GM18868 (cell line): Measurements from ENCODE around the gene PEMT.
"Not testable (repeated sequence)": the region's sequence is repeated elsewhere in the genome, so short reads cannot be mapped to it uniquely, and the experiment has no call there.

Experiments used
- ATAC-seq: cut with Tn5 transposase; IDR thresholded peaks from one replicate; pipeline ENCODE4 v1.9.1; 2021; ENCODE audit warnings: mild to moderate bottlenecking, moderate library complexity; ENCODE audit not compliant: unreplicated experiment

Gene PEMT

DNA sequence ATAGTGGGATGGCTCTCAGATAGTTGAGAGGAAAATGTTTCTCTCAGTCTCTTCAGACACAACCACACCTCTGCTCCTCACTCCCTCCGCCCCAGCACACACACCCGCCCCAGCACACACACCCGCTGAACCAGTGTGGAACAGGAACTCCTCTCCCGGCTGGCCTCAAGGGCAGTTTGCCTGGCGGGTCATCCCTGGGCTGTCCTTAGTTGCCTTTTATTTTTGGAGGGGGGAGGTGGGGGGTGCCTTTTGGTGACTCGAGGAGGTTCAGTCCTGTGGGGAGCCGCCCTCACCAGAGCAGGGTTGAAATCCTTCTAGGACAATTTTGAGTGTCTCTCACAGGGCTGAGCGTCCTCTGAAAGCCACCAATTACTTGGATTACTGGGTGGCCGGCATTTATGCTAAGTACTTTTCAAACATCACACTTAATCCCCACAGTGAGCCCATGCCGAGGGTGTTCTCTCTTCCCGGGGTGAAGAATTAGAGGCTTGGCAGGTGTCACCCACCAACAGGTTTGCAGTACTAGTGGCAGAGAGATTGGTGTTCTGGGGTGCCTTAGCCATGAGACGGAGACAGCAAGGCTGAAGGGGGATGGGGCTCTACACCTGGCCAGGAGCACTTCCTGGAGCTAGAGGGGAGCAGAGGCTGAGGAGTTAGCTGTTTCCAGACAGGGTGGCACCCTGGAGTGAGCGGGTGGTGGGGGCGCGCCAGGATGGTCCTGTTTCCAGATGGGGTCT lies 98.1 kb downstream of the PEMT start:
- no peak for ATAC-seq

DNA sequence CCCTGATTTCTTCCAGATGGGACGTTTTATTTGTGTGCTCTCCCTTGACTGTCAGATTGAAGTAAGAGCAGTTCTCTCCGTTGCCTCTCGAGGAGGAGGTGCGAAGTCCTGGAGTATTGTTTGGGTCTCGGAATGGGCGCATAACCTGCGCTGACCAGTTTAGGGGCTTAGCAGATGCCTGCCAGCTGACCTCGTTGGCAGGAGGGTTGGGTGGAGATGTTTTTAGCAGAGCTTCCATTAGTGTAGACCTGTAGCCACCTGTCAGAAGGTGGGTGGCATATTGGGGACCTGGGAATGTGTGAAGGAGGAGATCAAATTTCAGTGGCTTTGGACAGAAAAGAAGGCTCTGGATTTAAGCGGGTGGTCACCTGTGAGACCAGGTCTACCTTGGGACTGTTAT lies 98.9 kb downstream of the PEMT start:
- no peak for ATAC-seq

DNA sequence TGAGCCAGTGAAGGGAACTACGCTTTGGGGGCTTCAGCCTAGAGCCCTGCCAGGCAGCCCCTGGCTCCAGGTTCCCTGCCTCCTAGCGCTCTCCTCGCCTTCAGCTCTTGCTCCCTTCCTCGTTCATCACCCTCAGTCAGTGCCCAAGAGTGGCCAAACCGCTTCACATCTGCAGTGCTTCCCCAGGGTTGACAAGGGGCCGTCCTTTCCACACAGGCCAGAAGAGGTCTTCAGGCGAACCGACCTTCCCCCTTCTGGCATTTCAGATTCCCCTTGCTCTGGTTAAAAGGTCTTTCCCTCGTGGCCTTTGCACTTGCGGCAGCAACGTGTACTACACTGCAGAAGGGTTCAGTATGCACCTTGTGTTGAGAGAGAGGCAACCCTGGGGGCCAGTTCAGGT lies 99.4 kb downstream of the PEMT start:
- no peak for ATAC-seq

DNA sequence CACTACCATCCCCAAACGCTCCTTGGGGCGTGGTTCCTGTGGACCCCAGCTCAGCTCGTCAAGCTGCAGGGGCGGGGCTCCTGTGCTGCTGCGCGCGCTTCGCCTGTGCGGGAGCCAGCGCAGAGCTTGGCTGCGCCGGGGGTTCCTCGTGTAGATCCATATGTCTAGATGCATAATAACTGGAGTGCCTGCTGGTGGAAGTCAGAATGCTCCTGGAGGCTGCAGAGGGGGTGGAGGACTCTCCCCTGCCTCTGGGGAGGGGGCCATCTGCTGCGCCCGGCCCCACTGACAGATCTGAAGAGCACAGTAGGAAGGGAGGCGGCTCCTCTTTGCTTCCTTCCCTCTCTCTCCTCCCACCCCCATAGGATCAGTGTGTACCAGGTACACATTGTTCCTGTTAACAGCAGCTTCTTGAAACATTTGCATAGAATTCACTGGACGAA lies 99.9 kb downstream of the PEMT start:
- no peak for ATAC-seq

DNA sequence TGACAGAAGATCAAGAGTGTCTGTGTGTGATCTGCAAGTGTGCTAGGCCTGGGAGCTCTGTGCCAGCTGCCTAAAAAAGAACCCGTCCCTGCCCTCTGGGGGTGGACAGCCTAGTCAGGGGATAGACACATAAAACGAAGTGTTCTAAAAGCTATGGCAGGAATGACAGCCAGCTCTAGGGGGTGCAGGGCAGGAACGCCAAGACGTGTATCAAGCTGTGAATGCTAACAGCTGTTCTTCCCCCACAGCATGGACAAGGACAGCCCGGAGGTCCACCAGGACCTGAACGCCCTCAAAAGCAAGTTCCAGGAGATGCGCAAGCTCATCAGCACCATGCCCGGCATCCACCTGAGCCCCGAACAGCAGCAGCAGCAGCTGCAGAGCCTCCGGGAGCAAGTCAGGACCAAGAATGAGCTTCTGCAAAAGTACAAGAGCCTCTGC lies 100.5 kb downstream of the PEMT start:
- no peak for ATAC-seq

DNA sequence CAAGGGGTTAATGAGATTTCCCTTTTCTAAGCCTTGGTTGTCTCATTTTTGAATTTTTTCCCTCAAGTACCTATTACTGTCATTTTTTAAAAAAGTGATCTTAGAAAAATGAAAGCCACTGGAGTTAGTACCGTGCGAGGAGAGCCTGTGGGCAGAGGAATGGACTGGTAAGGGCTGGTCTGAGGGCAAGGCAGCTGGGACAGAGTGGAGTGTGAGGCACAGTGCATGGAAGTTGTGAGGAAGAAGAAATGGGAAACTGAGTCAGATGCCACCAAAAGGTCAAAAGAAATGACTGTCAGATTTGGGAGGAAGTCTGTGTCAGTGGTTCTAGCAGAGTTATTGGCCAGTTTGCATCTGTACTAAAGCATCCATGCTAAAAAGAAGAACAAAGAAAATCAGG lies 103.5 kb downstream of the PEMT start:
- no peak for ATAC-seq

DNA sequence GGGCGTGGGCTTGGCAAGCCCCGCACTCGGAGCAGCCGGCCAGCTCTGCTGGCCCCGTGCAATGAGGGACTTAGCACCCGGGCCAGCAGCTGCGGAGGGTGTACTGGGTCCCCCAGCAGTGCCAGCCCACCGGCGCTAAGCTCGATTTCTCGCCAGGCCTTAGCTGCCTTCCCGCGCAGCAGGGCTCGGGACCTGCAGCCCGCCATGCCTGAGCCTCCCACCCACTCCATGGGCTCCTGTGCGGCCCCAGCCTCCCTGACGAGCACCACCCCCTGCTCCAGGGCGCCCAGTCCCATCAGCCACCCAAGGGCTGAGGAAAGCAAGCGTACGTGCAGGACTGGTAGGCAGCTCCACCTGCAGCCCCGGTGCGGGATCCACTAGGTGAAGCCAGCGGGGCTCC lies 105.1 kb downstream of the PEMT start:
- not testable (repeated sequence) for ATAC-seq

DNA sequence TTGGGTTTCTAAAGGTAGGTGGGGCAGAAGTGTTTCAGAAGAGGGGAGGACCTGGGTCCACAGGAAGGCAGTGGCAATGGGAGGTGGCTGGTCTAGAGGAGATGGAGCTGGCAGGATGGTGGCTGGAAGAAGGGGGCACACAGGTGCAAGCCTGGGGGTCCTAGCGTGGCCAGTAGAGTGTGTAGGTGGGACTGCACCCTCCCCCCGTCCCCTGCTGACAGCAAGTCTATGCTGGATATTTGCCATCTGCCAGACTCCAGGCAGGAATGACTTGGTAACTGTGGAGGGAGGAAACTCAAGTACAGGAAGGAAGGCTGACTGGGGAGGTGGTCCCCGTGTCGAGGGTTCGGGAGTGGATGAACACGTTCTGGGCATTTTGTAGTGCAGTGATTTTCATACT lies 106.1 kb downstream of the PEMT start:
- ATAC-seq, result no peak

DNA sequence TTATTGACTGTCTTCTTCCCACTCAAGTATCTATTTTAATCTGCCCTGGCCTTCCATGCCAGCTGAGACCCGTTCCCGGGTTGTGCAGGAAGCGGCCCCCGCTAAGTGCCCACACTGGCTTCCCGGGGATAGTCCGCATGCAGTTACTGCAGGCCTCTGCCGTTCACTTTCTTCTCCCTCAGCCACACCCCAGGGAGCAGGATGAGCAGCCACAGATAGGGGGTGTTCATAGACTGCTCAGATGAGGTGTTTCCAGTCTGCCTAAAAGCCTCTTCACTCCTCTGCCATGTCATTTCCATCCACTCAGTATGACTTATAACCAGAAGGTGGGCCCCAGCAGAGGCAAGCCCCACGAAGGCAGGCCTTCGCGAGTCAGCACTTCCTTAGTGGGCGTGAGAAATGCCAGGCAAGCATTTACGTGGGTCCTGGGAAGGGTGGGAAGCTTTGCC lies 107.0 kb downstream of the PEMT start:
- no peak for ATAC-seq

DNA sequence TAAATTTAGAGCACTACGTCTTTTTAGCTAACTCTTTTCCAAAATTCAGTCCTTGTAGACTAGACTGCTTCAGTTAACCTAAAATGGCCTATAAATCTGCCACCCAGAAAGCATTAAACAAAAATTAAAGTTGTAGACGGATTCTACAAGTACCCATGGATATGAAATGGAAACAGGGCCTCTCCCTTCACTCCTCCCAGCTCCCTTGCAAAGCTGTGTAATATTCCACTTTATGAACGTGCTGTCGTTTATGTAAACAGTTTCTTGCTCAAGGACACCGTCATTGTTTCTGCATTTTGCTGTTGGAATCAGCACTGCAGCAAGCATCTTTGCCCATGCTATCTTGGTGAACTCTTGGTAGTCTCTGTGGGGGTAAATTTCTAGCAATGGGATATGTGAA lies 109.6 kb downstream of the PEMT start:
- no peak for ATAC-seq

DNA sequence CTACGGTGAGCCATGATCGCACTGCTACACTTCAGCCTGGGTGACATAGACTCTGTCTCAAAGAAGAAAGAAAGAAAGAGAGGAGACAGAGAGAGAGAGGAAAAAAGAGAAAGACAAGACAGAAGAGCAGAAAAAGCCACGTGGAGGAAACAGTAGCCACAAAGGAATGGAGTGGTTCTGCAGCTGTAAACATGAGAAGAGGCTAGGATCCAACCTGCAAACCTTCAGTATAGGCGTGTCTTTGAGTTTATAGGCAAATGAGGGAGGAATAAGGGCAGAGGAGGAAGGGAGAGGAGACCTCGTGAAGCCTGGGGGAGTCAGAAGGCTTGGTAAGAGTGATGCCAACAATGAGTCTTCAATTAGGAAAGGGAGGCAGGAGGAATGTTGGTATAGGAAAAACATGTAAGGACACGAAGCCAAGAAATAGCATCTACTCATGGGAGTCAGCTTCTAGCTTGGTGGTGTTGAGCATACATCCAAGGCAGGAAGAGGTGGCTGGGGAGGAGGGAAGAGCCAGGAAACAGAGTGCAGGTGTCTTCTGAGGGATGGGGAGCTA lies 110.8 kb downstream of the PEMT start:
- no peak for ATAC-seq

DNA sequence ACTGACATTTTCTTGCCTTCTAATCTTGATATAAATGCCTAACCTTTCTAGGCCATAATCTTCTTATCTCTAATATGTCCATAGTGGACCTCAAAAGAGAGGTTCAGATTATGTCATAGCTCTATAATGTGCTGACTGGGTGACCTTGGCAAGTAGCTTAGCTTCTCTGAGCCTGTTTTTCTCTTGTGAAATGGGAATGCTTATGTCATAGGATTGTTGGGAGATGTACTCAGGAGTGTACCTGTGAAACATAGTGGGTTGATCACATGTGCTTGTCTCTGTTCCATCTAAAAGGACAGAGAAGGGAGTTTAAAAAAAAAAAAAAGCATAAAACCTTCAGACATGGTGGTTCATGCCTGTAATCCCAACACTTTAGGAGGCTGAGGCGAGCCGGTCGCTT lies 112.3 kb downstream of the PEMT start:
- no peak for ATAC-seq

DNA sequence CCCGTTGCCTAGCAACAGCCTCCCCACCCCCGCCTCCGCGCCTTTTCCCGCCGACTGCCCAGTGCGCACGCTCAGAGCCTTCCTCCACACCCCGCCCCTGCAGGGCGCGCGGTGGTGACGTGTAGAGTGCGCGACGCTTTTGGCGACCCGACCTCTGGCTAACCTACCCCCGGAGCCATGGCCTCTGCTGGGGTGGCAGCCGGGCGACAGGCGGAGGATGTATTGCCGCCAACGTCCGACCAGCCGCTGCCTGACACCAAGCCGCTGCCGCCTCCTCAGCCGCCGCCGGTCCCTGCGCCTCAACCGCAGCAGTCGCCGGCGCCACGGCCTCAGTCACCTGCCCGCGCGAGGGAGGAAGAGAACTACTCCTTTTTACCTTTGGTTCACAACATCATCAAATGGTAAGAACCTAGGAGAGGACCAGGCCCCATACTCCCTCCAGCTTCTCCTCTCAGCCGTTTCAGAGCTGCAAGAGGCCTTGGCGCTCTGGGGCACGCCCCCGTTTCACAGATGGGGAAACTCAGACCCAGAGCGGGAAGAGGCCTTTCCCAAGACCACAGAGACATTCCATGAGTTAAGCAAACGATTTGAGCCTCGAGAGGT lies 114.5 kb downstream of the PEMT start, which contains the start of gene MED9:
Gene MED9, plus strand, starts transcription at position 136 of the 603 bp plus-strand sequence. Its CDS starts 42 bp downstream, at position 178.
- ATAC-seq, result no peak

DNA sequence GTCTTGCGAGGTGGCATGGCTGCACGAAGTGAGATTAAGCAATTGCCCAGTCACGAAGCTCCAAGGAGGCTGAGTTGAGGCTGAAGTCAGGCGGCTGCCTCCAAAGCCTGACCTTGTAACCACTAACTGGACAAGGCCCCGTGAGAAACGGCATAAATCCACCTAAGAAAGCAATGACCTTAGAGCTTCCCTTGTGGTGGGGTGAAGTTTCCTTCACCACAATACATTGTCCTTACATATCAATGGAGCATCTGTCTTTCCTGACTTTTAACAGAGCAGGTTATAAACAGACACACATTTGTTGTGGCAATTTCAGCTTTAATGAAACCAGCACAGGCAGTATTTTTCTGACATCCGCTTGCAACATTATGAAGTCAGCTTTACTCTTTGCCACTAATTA lies 117.2 kb downstream of the PEMT start:
- no peak for ATAC-seq

DNA sequence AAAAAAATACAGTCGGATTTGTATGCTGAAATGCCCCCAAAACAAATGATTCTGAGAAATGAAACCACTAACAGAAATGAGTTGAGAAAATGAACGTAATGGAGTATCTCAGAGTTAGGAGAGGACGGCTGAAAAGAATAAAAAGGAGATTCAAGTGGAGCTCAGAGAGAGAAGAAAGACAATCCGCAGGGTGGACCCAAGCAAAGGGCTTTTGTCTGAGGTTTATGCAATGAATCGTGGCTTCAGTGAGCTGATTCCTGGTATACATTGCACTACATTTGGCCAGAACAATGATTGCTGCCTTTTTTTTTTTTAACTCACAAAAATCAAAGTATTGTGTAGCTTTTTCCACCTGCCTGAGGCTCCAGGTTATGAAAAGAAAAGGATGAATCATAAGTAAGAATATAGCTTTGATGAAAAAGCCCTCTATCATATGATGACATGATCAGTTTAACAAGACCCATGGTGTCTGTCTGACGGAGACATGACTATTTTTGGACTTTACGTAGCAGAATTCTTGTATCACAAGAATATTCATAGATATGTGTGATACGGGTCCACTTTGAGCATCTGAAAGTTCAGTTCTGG lies 119.1 kb downstream of the PEMT start:
- no peak for ATAC-seq

DNA sequence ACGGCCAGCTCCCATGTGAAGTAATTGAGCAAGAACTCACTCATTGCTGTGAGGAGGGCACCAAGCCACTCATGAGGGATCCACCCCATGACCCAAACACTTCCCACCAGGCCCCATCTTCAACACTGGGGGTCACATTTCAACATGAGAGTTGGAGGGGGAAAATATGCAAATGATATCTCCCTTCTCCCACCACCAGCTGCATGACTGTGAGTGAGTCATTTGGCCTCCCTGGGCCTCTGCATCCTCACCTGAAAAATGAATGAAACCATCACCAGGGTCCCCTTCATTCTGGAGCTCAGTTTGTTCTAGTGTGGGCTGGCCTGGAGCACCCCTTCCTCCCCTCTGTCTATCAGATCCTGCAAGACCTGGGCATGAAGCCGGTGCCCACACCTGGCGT lies 121.5 kb downstream of the PEMT start:
- no peak for ATAC-seq

DNA sequence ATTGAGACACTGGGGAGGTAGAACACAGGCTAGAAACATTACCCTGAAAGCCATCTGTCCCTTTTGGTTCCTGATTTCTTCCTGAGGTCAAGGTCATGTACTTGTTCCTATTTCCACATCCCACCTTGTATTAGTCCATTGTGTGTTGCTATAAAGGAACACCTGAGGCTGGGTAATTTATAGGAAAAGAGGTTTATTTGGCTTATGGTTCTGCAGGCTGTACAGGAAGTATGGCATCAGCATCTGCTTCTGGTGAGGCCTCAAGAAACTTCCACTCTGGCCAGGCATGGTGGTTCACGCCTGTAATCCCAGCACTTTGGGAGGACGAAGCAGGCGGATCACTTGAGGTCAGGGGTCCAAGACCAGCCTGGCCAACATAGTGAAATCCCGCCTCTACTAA lies 122.2 kb downstream of the PEMT start:
- ATAC-seq, result no peak

DNA sequence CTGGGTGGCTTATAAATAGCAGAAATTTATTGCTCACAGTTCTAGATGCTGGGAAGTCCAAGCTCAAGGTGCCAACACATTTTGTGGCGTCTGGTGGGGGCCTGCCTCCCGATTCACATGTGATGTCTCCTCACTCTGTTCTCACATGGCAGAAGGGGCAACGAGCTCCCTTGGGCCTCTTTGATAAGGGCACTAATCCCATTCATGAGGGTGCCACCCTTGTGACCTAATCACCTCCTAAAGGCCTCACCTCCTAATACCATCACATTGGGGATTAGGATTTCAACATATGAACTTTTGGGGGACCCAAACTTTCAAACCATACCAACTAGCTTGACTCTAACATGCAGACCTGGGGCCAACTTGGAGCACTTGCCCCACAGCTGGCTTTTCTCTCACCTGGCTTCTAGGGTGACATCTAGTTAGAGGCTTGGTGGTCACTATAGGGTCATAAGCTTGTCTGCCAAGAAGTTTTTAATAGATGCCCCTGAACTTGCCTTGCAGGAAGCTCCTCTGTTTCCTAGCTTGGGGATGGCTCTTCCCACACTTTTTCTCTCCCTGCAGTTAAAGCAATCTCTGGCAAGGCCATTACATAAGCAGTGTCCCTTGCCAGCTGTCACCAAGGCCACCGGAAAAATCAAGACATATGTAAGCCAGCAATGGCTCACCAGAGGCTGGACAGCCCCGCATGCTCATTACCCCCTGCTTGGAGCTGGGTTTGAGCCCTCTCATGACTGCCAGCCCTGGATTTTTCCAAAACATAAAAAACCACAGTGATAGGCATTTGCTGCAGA lies 123.1 kb downstream of the PEMT start:
- ATAC-seq, result no peak

DNA sequence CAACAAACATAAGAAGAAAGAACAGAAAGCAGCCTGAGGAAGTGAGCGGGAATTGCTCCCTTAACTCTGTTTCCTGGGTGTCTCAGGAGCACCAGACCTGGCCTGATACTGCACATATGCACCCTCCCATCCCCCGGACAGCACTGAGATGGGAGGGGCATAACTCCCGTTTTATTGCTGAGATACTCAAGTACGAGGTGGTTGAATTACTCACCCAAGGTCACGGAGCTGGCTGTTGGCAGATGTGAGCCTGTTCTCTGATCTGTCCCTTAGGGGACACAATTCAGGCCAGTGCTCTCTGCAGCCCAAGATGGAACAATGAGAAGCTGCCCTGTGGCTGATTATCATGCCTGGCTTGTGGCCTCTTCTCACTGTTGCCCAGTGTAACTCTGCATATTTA lies 123.8 kb downstream of the PEMT start:
- ATAC-seq, result no peak

DNA sequence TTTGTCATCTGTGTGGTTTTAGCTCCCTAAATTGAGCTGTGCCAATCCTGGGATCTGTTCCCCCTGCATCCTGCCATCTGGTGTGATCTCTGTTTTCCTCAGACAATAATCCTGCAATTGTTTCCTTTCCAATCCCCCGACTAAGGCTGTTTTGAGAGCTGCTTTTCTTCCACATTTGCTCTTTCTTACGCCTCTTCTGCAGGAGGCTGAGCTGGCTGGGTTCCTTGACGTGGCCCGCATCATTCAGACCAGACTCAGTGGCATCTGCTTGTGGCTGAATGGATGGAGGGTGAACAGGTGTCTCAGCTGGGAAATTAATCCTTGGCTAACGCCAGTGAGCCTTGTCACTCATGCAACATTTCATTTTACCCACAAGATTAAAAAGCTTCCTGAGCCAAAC lies 124.5 kb downstream of the PEMT start:
- no peak for ATAC-seq

DNA sequence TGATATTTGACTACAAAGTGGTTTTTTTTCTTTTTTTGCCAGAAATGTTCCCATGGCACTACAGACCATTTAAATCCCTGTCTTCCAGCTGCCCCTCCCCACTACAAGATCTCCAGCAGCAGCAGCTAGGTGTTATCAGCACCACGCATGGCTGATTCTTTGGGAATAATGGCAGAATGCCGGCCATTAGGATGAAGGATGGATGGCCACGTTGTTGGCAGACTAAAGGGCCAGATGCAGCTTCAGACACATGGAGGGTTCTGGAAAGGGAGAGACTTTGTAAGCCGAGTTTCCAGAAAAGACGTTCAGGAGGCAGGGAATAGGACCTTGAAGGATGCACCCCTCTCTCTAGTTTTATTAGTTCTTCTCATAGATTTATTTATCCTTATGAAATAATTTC lies 125.0 kb downstream of the PEMT start:
- ATAC-seq, result no peak
